GM23338 (cell line): ENCODE data around the gene GAA. TPM values are rescaled to one million over a fixed set of nuclear protein-coding genes. Genes with fewer than 3 reads are reported as not detected.
A peak's percentile ranks its signal among the peaks of the same experiment; 100 is the strongest.

ENCODE experiments used
- ATAC-seq: fragments of 200-7000 bp; cut with Tn5 transposase; 3 replicates; pipeline ENCODE4 v1.9.1; 2020
- DNase-seq: peaks from one replicate; pipeline ENCODE4 v3.0.0-alpha.2; 2015; ENCODE audit warnings: low spot score
- H2AFZ ChIP-seq: fragments of 200-600 bp; sonication (generic); 2 replicates; pipeline ENCODE4 v1.8.0; 2016; ENCODE audit warnings: antibody characterized with exemption, mild to moderate bottlenecking, moderate library complexity
- H3F3A ChIP-seq: fragments of 200-600 bp; sonication (generic); replicated peaks from 2 replicates; pipeline ENCODE4 v1.8.0; 2017; ENCODE audit warnings: antibody characterized with exemption, mixed run types, low read depth
- H3K27ac ChIP-seq: fragments of 200-600 bp; sonication (generic); 2 replicates; pipeline ENCODE4 v1.6.1; 2016; ENCODE audit warnings: low read depth
- H3K27me3 ChIP-seq: fragments of 200-600 bp; sonication (generic); 2 replicates; pipeline ENCODE4 v1.8.0; 2016; ENCODE audit warnings: mild to moderate bottlenecking, mixed run types, moderate library complexity; ENCODE audit not compliant: insufficient read depth
- H3K36me3 ChIP-seq: fragments of 200-600 bp; sonication (generic); 2 replicates; pipeline ENCODE4 v1.8.0; 2016; ENCODE audit warnings: mild to moderate bottlenecking; ENCODE audit not compliant: insufficient read depth
- H3K4me1 ChIP-seq: fragments of 200-600 bp; sonication (generic); 2 replicates; pipeline ENCODE4 v1.8.0; 2016; ENCODE audit warnings: mild to moderate bottlenecking, moderate library complexity; ENCODE audit not compliant: insufficient read depth
- H3K4me2 ChIP-seq: fragments of 200-600 bp; sonication (generic); 2 replicates; pipeline ENCODE4 v1.7.1; 2017; ENCODE audit warnings: mixed run types
- H3K4me3 ChIP-seq: fragments of 200-600 bp; sonication (generic); 2 replicates; pipeline ENCODE4 v1.6.1; 2016; ENCODE audit warnings: mixed run types
- H3K79me2 ChIP-seq: fragments of 200-600 bp; sonication (generic); replicated peaks from 2 replicates; pipeline ENCODE4 v1.8.0; 2017; ENCODE audit warnings: mild to moderate bottlenecking; ENCODE audit not compliant: insufficient read depth
- H3K9me2 ChIP-seq: fragments of 200-600 bp; sonication (generic); 2 replicates; pipeline ENCODE4 v1.8.0; 2017; ENCODE audit not compliant: insufficient read depth
- H4K20me1 ChIP-seq: fragments of 200-600 bp; sonication (generic); replicated peaks from 2 replicates; pipeline ENCODE4 v1.8.0; 2017; ENCODE audit warnings: mild to moderate bottlenecking; ENCODE audit not compliant: insufficient read depth
- H3K27ac Mint-ChIP-seq: 2 replicates; pipeline ENCODE4 v1.8.0; 2020; ENCODE audit warnings: inconsistent platforms, mild to moderate bottlenecking, moderate library complexity, mixed read lengths
- H3K27me3 Mint-ChIP-seq: 3 replicates; pipeline ENCODE4 v1.8.0; 2022; ENCODE audit warnings: low read depth, mild to moderate bottlenecking, moderate library complexity, mixed read lengths, inconsistent platforms; ENCODE audit not compliant: insufficient read depth, poor library complexity
- H3K36me3 Mint-ChIP-seq: 3 replicates; pipeline ENCODE4 v1.8.0; 2021; ENCODE audit warnings: low read depth, mild to moderate bottlenecking, inconsistent platforms, moderate library complexity, mixed read lengths
- H3K4me1 Mint-ChIP-seq: 3 replicates; pipeline ENCODE4 v1.8.0; 2020; ENCODE audit warnings: mild to moderate bottlenecking, inconsistent platforms, mixed read lengths
- H3K4me3 Mint-ChIP-seq: 3 replicates; pipeline ENCODE4 v1.8.0; 2021; ENCODE audit warnings: moderate library complexity, mild to moderate bottlenecking, inconsistent platforms, mixed read lengths
- H3K9me3 Mint-ChIP-seq: 3 replicates; pipeline ENCODE4 v1.8.0; 2020; ENCODE audit warnings: moderate library complexity, mild to moderate bottlenecking, inconsistent platforms, mixed read lengths
- CREB1 ChIP-seq: fragments of 250-450 bp; sonication (Bioruptor Pico); IDR thresholded peaks from 2 replicates; pipeline ENCODE4 v1.5.0; 2020; ENCODE audit warnings: low read depth, mild to moderate bottlenecking, moderate library complexity
- CTCF ChIP-seq, 2 experiments: fragments of 200-600 bp in 1 of 2; sonication (generic) in 1 of 2; conservative IDR thresholded peaks; 2 replicates each; pipeline versions ENCODE4 v1.5.1 to v1.6.1; 2016 to 2017; ENCODE audit warnings: antibody characterized with exemption in 2 of 2, low read depth in 2 of 2, mild to moderate bottlenecking in 2 of 2, moderate library complexity in 1 of 2
- JUNB ChIP-seq: IDR thresholded peaks from one replicate; pipeline ENCODE4 v1.6.1; 2016; ENCODE audit warnings: antibody characterized with exemption; ENCODE audit not compliant: unreplicated experiment
- ZNF462 ChIP-seq: fragments of 250-450 bp; sonication (Bioruptor Pico); IDR thresholded peaks from 2 replicates; pipeline ENCODE4 v1.5.0; 2020; ENCODE audit warnings: mild to moderate bottlenecking, moderate library complexity
- polyA plus RNA-seq: library from polyadenylated mRNA; unstranded; fragments of >200 nt; fragmentation: Nextera tagmentation; extraction: Ambion mirVana; gene quantifications from 2 replicates; pipeline ENCODE4 v1.2.1, GENCODE V29; 2016
- total RNA-seq: library from RNA; depleted of rRNA; stranded (reverse); fragments of >200 nt; shearing (Covaris generic); gene quantifications from 2 replicates; pipeline ENCODE4 v1.2.3, GENCODE V29; 2014

Gene GAA
- total and polyA plus RNA-seq, 2 experiments from 2014 or later, result 72.5 to 98.1 TPM

GRCh38 chr17:80124351-80124981 is 23.1 kb downstream of the GAA start:
- peak overlapping the region; percentile 82 for H2AFZ ChIP-seq
- H3K36me3 ChIP-seq, result no peaks in the 10 kb centered on the region
- TF ChIP-seq JUNB (no peak), CTCF (conservative IDR thresholded peaks at IDR 0.05; ENCODE audit: low read depth in 2 of 2) (peak; percentile 69 to 71), ZNF462 (no peak), CREB1 (CRISPR knock-in tag) (peak; percentile 30; the same call in 1 of the 2 replicates)
- Mint-ChIP-seq H3K36me3 (no peaks in the 10 kb centered on the region), H3K27me3 (peaks cover 12% of the 10 kb centered on the region), H3K4me1 (peaks cover 23% of the 10 kb centered on the region), H3K4me3 (peak overlapping the region; percentile 50; the same call in 2 of the 3 replicates), H3K9me3 (no peaks in the 10 kb centered on the region), H3K27ac (peak overlapping the region; percentile 83)
- H3K4me1 ChIP-seq, result peaks cover 14% of the 10 kb centered on the region
- H3F3A ChIP-seq, result peaks cover 10% of the 10 kb centered on the region; the same call in 1 of the 2 replicates
- peak; percentile 96 for ATAC-seq
- DNase-seq, result peak; percentile 84
- no peaks in the 10 kb centered on the region for H4K20me1 ChIP-seq
- no peaks in the 10 kb centered on the region for H3K27me3 ChIP-seq
- H3K79me2 ChIP-seq, result no peaks in the 10 kb centered on the region
- no peak overlapping the region for H3K4me3 ChIP-seq
- peak overlapping the region; percentile 68 for H3K4me2 ChIP-seq
- H3K27ac ChIP-seq, result peak overlapping the region; percentile 41; the same call in 1 of the 2 replicates
- H3K9me2 ChIP-seq, result no peaks in the 10 kb centered on the region
